GM18502 (cell line): ENCODE results near the gene S100P.
"Not testable (repeated sequence)": the region's sequence is repeated elsewhere in the genome, so short reads cannot be mapped to it uniquely, and the experiment has no call there.

Source experiments
- ATAC-seq: cut with Tn5 transposase; IDR thresholded peaks from one replicate; pipeline ENCODE4 v1.9.1; 2021; ENCODE audit warnings: mild to moderate bottlenecking; ENCODE audit not compliant: unreplicated experiment, poor library complexity

The S100P gene

DNA sequence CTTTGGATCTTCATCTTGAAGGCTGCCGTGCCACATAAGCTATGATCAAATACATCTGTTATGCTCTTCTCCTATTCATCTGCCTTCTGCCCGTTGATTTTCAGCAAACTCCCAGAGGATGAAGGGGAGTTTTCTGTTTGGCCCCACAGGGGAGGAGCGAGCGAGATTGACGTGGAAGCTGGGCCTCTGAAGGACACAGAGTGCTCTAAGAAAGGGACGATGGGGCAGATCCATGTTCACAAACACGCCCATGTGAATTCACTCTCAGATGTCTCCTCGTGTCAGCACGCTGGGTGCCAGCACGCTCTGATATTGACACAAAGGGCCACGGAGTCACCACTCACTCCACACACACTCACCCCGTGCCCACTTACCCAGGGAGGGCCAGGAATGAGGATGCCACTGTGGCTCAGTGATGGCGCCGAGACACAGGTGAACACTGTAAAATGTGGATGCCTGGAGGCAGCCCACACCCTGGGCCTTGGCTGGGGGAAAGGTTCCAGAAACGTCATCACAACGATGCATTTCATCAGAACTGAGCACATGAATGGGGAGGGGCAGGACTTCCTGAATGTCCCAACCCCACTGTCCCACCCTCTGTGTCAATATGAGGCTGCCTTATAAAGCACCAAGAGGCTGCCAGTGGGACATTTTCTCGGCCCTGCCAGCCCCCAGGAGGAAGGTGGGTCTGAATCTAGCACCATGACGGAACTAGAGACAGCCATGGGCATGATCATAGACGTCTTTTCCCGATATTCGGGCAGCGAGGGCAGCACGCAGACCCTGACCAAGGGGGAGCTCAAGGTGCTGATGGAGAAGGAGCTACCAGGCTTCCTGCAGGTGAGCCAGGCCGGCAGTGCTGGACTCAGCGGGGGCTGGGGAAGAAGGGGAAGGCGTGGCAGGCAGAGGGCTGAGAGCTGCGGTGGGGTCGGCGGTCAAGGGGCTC, at the start of gene S100P:
Gene S100P, plus strand, starts transcription at position 648 of the 946 bp plus-strand sequence. Its CDS starts 55 bp downstream, at position 703.
- no peak for ATAC-seq

GRCh38 chr4:6644792-6645530, 48.7 kb upstream of the S100P start:
- ATAC-seq = no peak

GRCh38 chr4:6647169-6647568, 46.5 kb upstream of the S100P start:
- no peak for ATAC-seq

- no peak for ATAC-seq
Measured at GRCh38 chr4:6647582-6648230, 46.0 kb upstream of the S100P start.

DNA sequence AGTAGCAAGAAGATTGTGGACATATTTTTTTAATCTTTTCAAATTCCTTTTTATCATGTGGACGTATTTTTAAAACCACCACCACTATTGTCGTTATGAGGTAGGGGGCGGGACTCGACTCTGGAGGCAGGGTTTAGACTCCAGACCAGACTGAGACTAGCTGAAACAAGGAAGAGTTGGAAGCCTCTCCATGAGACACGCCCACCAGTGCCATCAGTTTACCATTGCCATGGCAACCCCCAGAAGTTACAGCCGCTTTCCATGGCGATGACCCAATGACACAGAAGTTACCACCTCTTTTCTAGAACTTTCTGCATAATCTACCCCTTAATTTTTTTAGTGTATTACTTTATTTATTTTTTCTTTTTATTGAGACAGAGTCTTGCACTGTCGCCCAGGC, 44.5 kb upstream of the S100P start:
- no peak for ATAC-seq

DNA sequence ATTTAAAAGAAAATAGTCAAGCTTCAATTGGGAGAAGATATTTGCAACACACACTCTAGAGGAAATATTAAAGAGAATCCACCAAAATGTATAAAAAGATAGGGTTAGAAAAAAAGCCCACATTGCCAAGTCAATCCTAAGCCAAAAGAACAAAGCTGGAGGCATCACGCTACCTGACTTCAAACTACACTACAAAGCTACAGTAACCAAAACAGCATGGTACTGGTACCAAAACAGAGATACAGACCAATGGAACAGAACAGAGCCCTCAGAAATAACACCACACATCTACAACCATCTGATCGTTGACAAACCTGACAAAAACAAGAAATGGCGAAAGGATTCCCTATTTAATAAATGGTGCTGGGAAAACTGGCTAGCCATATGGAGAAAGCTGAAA, 39.5 kb upstream of the S100P start:
- ATAC-seq = not testable (repeated sequence)

GRCh38 chr4:6655291-6655690, 38.4 kb upstream of the S100P start:
- not testable (repeated sequence) for ATAC-seq

DNA sequence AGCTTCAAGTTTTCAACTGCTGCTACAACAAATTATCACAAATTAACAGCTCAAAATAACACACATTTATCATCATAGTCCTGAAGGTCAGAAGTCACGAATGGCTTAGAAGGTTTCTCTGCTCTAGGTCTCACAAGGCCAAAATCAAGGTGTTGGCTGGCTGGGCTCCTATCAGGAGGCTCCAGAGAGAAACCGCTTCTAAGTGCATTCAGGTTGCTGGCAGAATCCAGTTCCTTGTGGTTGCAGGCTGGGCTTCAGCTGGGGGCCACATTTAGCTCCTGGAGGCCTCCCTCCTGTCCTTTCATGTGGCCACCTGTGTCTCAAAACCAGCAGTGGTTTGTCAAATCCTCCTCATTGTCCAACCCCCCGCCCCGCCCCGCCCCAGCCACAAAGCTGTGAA, 37.8 kb upstream of the S100P start:
- ATAC-seq = no peak

DNA sequence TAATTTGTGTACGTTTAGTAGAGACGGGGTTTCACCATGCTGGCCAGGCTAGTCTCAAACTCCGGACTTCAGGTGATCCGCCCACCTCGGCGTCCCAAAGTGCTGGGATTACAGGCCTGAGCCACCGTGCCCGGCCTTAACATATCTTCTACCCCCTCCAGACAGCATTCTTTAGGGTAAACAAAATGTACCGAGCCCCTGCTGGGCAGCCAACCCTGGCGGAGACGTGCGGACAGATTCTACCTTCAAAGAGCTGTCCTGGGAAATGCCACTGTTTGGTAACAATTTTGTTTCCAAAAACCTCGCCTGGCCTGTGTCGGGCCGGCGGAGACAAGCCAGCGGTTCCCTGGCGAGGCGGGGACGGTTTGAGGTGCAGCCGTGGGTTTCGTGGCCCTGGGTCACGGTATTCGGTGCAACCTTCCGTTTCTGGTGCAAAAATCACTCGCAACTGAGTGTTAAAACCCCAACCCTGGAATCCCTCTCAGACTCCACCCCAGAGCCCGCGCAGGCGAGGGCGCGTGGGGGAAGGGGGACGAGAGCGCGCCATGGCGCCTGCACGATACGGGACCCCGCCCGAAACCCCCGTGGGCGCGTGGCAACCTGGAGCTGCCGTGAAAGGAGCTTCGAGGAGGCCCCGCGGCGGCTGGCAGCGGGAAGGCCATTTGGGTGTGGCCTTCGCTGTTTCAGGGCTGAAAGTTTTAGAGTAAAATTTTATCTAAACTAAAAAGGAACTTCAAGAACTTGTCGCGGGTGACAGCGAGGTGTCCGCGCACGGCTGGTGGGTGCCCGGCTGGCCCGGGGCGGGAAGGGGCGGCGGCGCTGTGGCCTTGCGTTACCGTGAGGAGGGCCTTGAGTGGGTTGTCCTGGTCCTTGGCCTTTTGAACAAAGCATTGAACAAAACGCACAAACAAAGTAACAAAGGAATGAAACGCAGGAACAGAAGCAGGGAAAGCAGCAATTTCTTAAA, 36.2 kb upstream of the S100P start:
- ATAC-seq = no peak

DNA sequence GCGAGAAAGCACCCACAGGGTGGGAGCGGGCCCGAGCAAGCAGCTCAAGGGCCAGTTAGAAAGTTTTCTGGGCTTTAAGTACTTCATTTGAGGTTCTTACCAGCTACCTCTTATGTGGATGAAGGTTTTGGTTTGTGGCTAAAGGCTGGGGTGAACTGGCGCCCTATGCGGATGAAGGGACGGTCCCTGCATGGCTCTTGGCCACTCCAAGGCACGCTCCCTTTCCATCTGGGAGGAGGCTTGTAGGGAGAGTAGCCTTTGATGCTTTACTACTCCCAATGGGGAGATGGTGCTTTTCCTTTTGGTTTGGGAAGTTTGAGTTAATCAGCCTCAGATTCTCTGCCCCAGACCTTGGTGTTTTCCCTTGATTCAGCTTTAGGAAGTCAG, 35.5 kb upstream of the S100P start:
- no peak for ATAC-seq

GRCh38 chr4:6658597-6659075, 35.0 kb upstream of the S100P start:
- ATAC-seq = no peak

DNA sequence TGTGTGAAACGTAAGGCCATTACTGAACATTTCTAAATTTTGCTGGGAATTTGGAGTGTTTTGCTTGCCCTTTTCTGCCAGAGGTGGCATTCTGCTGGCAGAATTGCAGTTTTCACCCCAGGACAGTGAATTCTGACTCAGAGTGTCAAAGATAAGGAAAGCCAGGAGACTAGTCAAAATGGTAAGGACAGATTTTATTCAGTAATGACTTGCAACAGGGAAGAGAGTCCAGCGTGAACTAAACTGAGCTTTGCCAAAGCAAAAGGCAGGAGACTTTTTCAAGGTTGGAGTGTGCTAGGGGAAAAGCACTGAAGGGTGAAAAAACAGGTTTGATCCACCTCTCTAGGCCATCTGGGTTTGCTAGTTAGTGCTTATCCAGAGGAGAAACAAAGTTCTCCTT, 33.8 kb upstream of the S100P start:
- no peak for ATAC-seq

DNA sequence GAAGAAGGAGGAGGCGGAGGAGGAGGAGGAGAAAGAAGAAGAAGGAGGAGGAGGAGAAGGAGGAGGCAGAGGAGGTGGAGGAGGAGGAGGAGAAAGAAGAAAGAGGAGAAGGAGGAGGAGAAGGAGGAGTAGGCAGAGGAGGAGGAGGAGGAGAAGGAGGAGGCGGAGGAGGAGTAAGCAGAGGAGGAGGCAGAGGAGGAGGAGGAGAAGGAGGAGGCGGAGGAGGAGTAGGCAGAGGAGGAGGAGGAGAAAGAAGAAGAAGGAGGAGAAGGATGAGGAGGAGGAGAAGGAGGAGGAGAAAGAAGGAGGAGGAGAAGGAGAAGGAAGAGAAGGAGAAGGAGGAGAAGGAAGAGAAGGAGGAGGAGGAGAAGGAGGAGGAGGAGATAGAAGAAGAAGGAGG, 33.2 kb upstream of the S100P start:
- ATAC-seq = no peak

- no peak for ATAC-seq
Measured at GRCh38 chr4:6662591-6662990, 31.1 kb upstream of the S100P start.

DNA sequence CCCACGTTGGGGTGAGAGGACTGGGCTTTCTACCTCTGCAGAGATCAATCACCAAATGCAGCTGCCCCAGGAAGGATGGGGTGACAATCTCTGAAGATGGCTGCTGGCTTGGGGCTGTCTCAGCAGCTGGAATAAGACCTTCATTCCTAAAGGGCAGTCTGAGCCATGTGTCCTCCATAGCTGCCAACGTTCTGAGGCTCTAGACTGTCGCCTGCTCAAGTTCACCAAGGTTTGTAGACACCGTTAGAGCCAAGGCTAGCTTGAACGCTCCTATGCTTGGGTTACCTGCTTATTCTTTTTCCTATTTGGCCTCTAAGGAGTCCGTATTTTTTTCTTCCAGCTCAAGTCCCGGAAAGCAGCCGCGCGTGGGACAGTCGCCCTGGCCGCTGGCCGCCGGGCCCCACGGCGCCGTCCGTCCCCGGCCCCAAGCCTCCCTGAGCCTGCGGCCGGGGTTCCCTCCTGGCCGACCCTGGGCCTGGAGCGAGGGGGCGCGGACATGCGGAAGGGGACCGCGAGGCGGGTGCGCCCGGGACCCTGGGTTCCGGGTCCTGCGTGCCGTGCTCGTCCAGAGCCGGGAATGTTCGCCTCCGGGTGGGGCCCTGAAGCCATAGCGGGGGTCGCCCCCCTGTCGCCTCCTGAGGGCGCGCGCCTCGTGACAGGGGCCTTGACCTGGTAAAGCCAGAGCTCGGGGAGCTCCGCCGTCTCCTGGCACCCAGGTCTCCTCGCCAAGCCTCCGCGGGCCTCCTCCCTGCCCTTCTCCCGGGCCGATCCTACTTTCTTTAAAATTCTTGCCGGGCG, 29.9 kb upstream of the S100P start:
- ATAC-seq = no peak

- no peak for ATAC-seq
Measured at GRCh38 chr4:6665320-6665654, 28.4 kb upstream of the S100P start.

GRCh38 chr4:6668391-6668790, 25.3 kb upstream of the S100P start:
- ATAC-seq = no peak

- ATAC-seq = no peak
Measured at GRCh38 chr4:6671648-6672047, 22.0 kb upstream of the S100P start.

DNA sequence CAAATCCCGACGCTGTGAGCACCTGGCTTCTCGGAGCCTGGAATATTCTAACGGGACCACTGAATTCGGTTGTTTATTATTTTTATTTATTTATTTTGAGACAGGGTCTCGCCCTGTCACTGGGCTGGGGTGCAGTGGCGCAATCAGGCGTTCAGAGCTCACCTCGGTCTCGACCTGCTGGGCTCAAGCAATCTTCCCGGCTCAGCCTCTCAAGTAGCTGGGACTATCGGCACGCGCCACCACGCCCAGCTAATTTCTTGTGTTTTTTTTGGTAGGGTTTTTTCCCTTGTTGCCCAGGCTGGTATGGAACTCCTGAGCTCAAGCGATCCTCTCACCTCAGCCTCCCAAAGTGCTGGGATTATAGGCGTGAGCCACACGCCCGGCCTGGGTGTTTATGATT, 21.5 kb upstream of the S100P start:
- ATAC-seq = no peak
